ENCODE data around the gene ATP1A4.

Gene ATP1A4

GRCh38 chr1:160148121-160148520, 3.3 kb upstream of the ATP1A4 start:
- DNase-seq, result no peak

GRCh38 chr1:160149233-160149632, 2.2 kb upstream of the ATP1A4 start:
- DNase-seq, result no peak

GRCh38 chr1:160149716-160150115, 1.7 kb upstream of the ATP1A4 start:
- no peak for DNase-seq

- no peak for DNase-seq
Observed at GRCh38 chr1:160154790-160155189, 3.4 kb downstream of the ATP1A4 start.

GRCh38 chr1:160156361-160156760, 5.0 kb downstream of the ATP1A4 start:
- DNase-seq, result no peak

- DNase-seq, result no peak
Observed at GRCh38 chr1:160157174-160157573, 5.8 kb downstream of the ATP1A4 start.

- DNase-seq, result no peak
Observed at GRCh38 chr1:160158031-160158430, 6.6 kb downstream of the ATP1A4 start.

GRCh38 chr1:160158534-160158933, 7.1 kb downstream of the ATP1A4 start:
- no peak for DNase-seq

- DNase-seq, result no peak
Observed at GRCh38 chr1:160159846-160160245, 8.4 kb downstream of the ATP1A4 start.

GRCh38 chr1:160161965-160162705, 10.7 kb downstream of the ATP1A4 start:
- DNase-seq, result no peak

GRCh38 chr1:160162931-160163330, 11.5 kb downstream of the ATP1A4 start:
- no peak for DNase-seq

GRCh38 chr1:160163615-160164014, 12.2 kb downstream of the ATP1A4 start:
- no peak for DNase-seq

- DNase-seq, result no peak
Observed at GRCh38 chr1:160164121-160164520, 12.7 kb downstream of the ATP1A4 start.

GRCh38 chr1:160166166-160166868, 14.9 kb downstream of the ATP1A4 start:
- DNase-seq, result no peak

GRCh38 chr1:160167056-160167455, 15.7 kb downstream of the ATP1A4 start:
- DNase-seq, result no peak

GRCh38 chr1:160167580-160167979, 16.2 kb downstream of the ATP1A4 start:
- no peak for DNase-seq

- DNase-seq, result no peak
Observed at GRCh38 chr1:160168016-160168415, 16.6 kb downstream of the ATP1A4 start.

- no peak for DNase-seq
Observed at GRCh38 chr1:160168609-160169369, 17.4 kb downstream of the ATP1A4 start.

GRCh38 chr1:160169553-160170399, 18.4 kb downstream of the ATP1A4 start:
- no peak for DNase-seq

GRCh38 chr1:160171354-160171753, 20.0 kb downstream of the ATP1A4 start:
- no peak for DNase-seq

GRCh38 chr1:160171980-160172379, 20.6 kb downstream of the ATP1A4 start:
- DNase-seq, result no peak

GRCh38 chr1:160177231-160177630, 25.8 kb downstream of the ATP1A4 start:
- no peak for DNase-seq

- DNase-seq, result no peak
Observed at GRCh38 chr1:160177667-160178066, 26.3 kb downstream of the ATP1A4 start.

Measured in NCI-H2107 (cell line).